Activated B cell treated with CpG ODN at 0.5 μM for 24 hours (primary cell): Measurements from ENCODE around the gene SMPD4. TPM values are rescaled to one million over a fixed set of nuclear protein-coding genes. Genes with fewer than 3 reads are reported as not detected.
"Not testable (repeated sequence)": the region's sequence is repeated elsewhere in the genome, so short reads cannot be mapped to it uniquely, and the experiment has no call there.

ENCODE experiments used
- ATAC-seq: fragments of 200-7000 bp; cut with Tn5 transposase; one replicate; pipeline ENCODE4 v1.10.0; 2021; ENCODE audit warnings: low read depth, mild to moderate bottlenecking, moderate library complexity
- CTCF ChIA-PET: fragments of 350-600 bp; sonication (Branson Sonifier 250); formaldehyde crosslinking; loops from one replicate; lab custom pipeline; 2021; ENCODE audit warnings: antibody characterized with exemption; lab: Charles Lee
- POLR2A ChIA-PET: fragments of 350-600 bp; sonication (Branson Sonifier 250); formaldehyde crosslinking; loops from one replicate; lab custom pipeline; 2021; ENCODE audit warnings: antibody characterized with exemption; lab: Charles Lee
- DNase-seq: peaks from one replicate; pipeline ENCODE4 v3.0.0; 2022
- H3K27ac Mint-ChIP-seq: one replicate; pipeline ENCODE4 v1.8.0; 2020; ENCODE audit warnings: mixed read lengths
- H3K27me3 Mint-ChIP-seq: one replicate; pipeline ENCODE4 v1.8.0; 2021; ENCODE audit warnings: mixed read lengths
- H3K36me3 Mint-ChIP-seq: one replicate; pipeline ENCODE4 v1.8.0; 2021; ENCODE audit warnings: low read depth, mixed read lengths
- H3K4me1 Mint-ChIP-seq: one replicate; pipeline ENCODE4 v1.8.0; 2021; ENCODE audit warnings: mixed read lengths
- H3K4me3 Mint-ChIP-seq: one replicate; pipeline ENCODE4 v1.8.0; 2020; ENCODE audit warnings: mild to moderate bottlenecking, mixed read lengths
- H3K9me3 Mint-ChIP-seq: one replicate; pipeline ENCODE4 v1.8.0; 2020; ENCODE audit warnings: mixed read lengths
- CTCF ChIP-seq: fragments of 200-600 bp; IDR thresholded peaks from one replicate; pipeline ENCODE4 v1.8.0; 2022; ENCODE audit warnings: antibody characterized with exemption, mild to moderate bottlenecking
- intact Hi-C: fragments of 100-400 bp; cut with micrococcal nuclease; formaldehyde crosslinking; loops from one replicate; pipeline ENCODE4 v1.15.1; 2024
- total RNA-seq: library from RNA; stranded (reverse); gene quantifications from 2 replicates; pipeline ENCODE4 v1.2.3, GENCODE V29; 2022

SMPD4 gene
- total RNA-seq, 1 donor from 2014 or later = 66.8 TPM

GRCh38 chr2:130150181-130151144 is 30.9 kb downstream of the SMPD4 start:
- DNase-seq = no peak
- Mint-ChIP-seq H3K27ac (no peak overlapping the region), H3K36me3 (peaks cover 33% of the 10 kb centered on the region), H3K4me3 (no peak overlapping the region), H3K4me1 (no peaks in the 10 kb centered on the region), H3K27me3 (peaks cover 5% of the 10 kb centered on the region), H3K9me3 (no peaks in the 10 kb centered on the region)
- CTCF ChIA-PET = no interaction called here
- POLR2A ChIA-PET = no interaction called here
- TF ChIP-seq CTCF = no peak
- ATAC-seq = no peak
- intact Hi-C loops = loop anchor here (10.0 kb wide), 1 partner anchor 644 kb away; no protein-coding TSS in a partner anchor

DNA sequence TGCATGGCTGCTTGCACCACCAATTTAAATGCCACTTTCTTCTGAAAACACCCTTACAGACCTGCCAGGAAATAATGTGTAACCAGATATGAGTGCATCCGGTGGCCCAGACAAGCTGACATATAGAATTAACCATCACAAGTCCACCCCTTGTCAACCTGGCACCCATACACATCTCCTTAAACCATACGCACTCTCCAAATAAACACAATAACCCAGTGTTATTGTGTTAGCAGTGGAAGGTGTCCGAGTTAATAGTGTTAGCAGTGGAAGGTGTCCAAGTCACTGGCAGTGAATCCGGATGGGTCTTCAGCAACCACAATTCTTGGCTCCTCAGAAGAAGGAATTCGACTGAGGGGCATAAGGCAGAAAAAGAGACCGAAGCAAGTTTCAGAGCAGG is 32.9 kb downstream of the SMPD4 start:
- POLR2A ChIA-PET, ATAC-seq, H3K27me3 Mint-ChIP-seq, H3K9me3 Mint-ChIP-seq, H3K4me1 Mint-ChIP-seq, DNase-seq, CTCF ChIA-PET, intact Hi-C loops, H3K4me3 Mint-ChIP-seq, H3K27ac Mint-ChIP-seq: not testable (repeated sequence)
- H3K36me3 Mint-ChIP-seq = peaks cover 20% of the 10 kb centered on the region

DNA sequence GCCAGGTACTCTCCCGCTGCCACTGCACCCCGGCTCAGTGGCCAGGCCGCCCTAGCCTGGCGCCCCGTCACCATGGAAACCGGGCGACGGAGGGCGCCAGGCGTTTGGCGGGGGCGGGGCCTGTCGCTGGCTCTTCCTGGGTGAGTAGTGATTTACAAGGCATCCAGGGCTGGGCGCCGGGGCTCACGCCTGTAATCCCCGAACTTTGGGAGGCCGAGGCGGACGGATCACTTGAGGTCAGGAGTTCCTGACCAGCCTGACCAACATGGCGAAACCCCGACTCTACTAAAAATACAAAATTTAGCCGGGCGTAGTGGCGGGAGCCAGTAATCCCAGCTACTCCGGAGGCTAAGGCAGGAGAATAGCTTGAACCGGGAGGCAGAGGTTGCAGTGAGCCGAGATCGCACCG is 36.4 kb downstream of the SMPD4 start, which contains the start of gene CCDC74B:
Gene CCDC74B, minus strand, starts transcription at position 107 of the 409 bp plus-strand sequence. CDS start 116 bp downstream, outside the sequence.
- H3K36me3 Mint-ChIP-seq, H3K27ac Mint-ChIP-seq, H3K4me1 Mint-ChIP-seq, H3K9me3 Mint-ChIP-seq: not testable (repeated sequence)
- ChIA-PET POLR2A (interaction anchor here (1.5 kb wide), 1 partner anchor 197 kb away, joined by 4 read pairs; a partner anchor contains a TSS), CTCF (interaction anchor here (1.0 kb wide), 1 partner anchor 37 kb away, joined by 3 read pairs; the partner anchor contains the start of genes MZT2B and SMPD4)
- peak; percentile 93 for ATAC-seq
- peaks cover 12% of the 10 kb centered on the region for H3K27me3 Mint-ChIP-seq
- intact Hi-C loops = loop anchor here (1.0 kb wide), 2 partner anchors 13 to 36 kb away; partner anchors contain the start of gene SMPD4
- peak within 1 kb of the TSS; percentile 81 for H3K4me3 Mint-ChIP-seq
- DNase-seq = peak; percentile 55

- H3K27me3 Mint-ChIP-seq = peaks cover 12% of the 10 kb centered on the region
- ATAC-seq, CTCF ChIA-PET, H3K36me3 Mint-ChIP-seq, H3K4me1 Mint-ChIP-seq, H3K27ac Mint-ChIP-seq, DNase-seq, H3K9me3 Mint-ChIP-seq, intact Hi-C loops: not testable (repeated sequence)
- H3K4me3 Mint-ChIP-seq = peak overlapping the region; percentile 61
- POLR2A ChIA-PET = interaction anchor here (0.6 kb wide), 1 partner anchor 14 kb away, joined by 3 read pairs; no protein-coding TSS in a partner anchor
These were observed 37.9 kb downstream of the SMPD4 start for GRCh38 chr2:130143266-130144039.

DNA sequence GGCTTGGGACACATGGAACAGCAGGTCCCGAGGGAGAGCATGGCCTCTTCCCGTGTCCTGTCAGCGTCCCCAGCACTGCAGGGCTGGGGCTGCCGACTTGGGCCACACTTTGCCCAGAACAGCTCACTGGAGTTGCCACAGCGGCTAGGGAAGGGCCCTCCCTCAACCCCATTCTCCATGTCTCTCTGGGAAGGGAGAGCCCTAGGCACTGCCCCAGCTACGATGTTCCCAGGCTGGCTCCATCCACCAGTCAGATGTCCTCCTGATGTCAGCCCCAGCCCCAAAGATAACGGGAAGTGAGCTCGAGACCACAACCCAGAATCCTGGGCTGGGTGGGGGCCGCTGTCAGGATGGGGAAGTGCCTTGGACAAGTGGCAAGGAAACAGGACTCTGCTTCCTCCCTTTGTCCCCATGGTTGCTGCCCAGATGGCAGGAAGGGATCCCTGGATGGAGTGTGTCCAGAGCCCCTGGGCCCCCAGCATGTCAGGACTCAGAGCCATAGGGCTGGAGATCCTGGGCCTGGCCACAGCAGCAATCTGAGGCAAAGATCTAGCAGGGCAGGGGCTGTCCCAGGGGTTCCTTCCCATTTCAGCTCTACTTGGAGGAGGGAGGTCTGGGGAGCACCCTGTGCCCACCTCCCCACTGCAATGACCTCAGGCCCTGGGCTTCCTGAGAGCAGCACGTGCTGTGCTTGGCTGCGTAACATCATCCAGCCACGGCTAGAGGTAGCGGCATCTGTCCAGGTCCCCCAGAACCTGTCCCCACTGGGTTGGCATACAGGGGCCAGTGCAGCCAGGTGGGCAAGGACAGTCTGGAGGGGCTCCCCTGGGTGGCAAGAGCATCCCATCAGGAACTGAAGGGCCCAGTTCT is 38.8 kb downstream of the SMPD4 start:
- DNase-seq, intact Hi-C loops, POLR2A ChIA-PET, H3K9me3 Mint-ChIP-seq, CTCF ChIA-PET, H3K27ac Mint-ChIP-seq, ATAC-seq, H3K4me1 Mint-ChIP-seq, H3K36me3 Mint-ChIP-seq: not testable (repeated sequence)
- peak overlapping the region; percentile 38 for H3K4me3 Mint-ChIP-seq
- peaks cover 12% of the 10 kb centered on the region for H3K27me3 Mint-ChIP-seq

DNA sequence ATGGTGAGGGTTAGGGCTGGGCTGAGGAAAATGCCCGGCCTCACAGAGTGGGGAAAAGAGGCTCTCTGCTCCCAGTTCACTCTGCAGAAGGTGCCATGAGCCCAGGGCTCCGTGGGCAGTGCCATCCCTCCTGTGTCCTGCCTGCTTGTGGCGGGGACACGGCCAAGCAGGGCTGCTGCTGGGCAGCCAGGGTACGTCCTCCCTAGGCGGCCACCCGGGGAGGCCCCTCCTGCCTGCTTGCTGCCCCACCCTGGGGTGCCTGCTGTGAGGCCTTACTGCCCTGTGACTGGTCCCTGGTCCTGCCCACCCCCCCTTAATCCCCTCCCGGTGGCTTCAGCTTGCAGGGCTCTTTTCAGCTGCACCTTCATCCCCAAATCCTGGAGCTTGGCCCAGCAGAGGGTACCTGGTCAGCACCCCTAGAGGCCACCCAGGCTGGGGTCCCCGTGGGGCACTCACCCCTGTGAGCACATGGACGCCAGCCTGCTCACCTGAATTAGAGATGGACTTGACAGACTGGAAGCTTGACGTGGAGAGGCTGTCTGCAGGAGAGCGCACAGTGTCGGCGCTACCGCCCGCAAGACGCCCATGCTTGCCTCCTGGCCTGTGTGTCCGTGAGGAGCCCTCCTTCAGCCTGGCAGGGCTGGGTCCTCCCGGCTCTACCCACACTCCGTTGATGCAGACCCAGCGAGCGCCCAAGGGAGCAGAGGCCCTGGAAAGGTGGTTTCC is 39.6 kb downstream of the SMPD4 start:
- POLR2A ChIA-PET, H3K36me3 Mint-ChIP-seq, DNase-seq, H3K4me1 Mint-ChIP-seq, H3K4me3 Mint-ChIP-seq, H3K9me3 Mint-ChIP-seq, ATAC-seq, CTCF ChIA-PET, intact Hi-C loops, H3K27ac Mint-ChIP-seq: not testable (repeated sequence)
- H3K27me3 Mint-ChIP-seq = peaks cover 12% of the 10 kb centered on the region

DNA sequence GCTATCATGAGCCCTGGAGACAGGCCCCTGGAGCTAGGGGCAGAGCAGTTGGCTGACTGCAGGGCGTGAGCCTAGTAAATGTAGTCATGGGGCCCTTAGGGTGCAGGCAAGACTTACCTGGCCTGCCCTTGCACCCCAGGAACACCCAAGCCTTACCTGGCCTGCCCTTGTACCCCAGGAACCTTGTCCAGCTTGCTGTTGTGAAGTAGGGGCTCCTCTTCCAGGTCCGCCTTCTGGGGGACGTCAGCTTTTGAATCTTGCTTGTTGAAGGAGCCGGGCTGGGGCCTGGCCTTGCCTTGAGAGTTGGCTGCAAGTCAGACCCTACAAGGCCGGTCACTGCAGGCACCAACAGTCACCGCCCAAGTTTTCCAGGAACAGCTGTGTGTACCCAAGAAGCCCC is 40.4 kb downstream of the SMPD4 start:
- DNase-seq, H3K27me3 Mint-ChIP-seq, CTCF ChIA-PET, H3K27ac Mint-ChIP-seq, intact Hi-C loops, H3K4me1 Mint-ChIP-seq, POLR2A ChIA-PET, H3K4me3 Mint-ChIP-seq, ATAC-seq, H3K36me3 Mint-ChIP-seq, H3K9me3 Mint-ChIP-seq: not testable (repeated sequence)

DNA sequence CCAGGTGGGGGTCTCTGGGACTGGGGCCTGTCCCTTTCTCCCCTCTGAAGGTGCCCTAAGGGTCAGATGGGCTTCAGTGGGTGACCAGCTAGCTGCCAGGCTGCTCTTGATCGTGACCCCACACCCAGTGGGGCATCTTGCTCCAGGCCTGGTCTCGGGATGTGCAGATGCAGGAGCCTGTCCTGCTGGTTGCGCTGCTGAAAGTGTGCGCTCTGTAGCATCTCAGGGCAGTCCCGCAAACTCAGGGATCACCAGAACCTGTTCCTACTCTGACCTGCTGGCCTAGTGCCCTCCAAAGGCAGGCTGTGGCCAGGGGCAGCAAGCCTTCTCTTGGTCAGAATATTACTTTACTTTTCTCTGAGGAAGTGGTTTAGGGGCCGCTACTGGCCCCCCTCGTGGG is 40.9 kb downstream of the SMPD4 start:
- ATAC-seq, intact Hi-C loops, H3K36me3 Mint-ChIP-seq, H3K9me3 Mint-ChIP-seq, H3K27me3 Mint-ChIP-seq, H3K27ac Mint-ChIP-seq, H3K4me1 Mint-ChIP-seq, H3K4me3 Mint-ChIP-seq, DNase-seq, CTCF ChIA-PET, POLR2A ChIA-PET: not testable (repeated sequence)

DNA sequence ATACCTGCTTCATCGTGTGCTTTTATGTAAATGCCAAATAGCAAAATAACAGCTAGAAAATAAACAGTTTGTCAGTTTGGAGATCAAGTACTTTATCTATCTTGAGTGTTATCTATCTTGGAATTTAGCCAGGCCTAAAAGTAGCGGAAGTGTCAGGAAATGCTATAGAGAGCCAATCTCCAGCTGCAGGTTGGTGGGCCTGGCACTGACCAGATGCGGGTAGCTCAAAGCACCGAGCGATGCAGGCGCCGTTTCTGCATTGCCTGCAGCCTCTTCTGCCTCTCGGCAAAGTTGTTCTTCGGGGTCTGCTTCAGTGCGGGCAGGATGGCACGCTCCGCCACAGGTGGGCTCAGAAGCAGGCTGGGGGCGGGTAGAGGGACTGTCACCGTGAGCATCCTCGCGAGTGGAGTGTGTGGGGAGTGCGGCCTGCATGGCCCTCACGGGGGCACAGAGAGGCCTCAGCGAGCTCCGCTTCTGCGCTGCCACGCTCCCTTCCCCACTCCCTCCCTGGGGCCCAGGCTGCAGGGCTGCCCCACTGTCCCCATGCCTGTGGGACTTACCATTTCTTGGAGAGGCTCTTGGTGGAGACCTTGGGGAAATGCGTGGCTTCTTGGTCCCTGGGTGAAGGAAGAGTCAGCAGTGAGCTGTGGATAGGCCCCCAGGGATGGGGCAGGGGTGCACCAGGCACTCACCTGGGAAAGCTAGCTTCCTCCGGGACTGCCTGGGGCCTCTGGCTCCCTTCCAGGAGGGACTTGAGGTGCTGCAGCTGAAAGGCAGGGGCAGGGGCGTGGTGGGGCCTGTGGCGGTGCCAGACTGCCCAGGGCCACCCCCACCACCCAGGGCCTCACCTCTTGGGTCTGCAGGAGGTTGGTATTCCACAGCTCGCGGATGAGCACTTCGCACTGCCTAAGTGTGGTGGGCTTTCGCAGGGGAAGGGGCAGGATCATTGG is 41.8 kb downstream of the SMPD4 start:
- H3K36me3 Mint-ChIP-seq, H3K27ac Mint-ChIP-seq, DNase-seq, CTCF ChIA-PET, H3K27me3 Mint-ChIP-seq, POLR2A ChIA-PET, ATAC-seq, H3K4me3 Mint-ChIP-seq, H3K4me1 Mint-ChIP-seq, H3K9me3 Mint-ChIP-seq, intact Hi-C loops: not testable (repeated sequence)
